Measurements from ENCODE around the gene KATNAL1.

DNA sequence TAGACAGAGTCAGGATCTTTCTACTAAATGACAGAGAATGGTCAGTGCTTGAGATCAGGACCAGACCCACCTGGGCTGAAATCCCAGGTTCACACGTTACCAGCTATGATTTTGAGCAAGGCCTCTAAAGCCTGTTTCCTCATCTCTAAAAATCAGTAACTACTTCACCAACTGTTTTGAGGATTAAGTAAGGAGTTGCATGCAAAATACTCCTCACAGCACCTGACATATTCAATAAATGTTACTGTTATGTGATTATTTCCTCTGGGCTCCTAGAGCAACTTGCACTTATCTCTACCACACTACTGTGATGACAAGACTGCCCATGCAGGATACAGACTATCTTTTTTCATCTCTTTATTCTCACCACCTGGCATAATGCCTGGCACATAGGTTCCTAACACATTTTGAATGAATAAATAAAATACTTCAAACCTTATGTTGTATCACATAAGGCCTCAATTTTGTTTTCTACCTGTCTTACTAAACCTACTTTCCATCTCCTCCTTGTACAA, 1.8 kb downstream of the KATNAL1 start:
- TF ChIP-seq, protein P1, sequence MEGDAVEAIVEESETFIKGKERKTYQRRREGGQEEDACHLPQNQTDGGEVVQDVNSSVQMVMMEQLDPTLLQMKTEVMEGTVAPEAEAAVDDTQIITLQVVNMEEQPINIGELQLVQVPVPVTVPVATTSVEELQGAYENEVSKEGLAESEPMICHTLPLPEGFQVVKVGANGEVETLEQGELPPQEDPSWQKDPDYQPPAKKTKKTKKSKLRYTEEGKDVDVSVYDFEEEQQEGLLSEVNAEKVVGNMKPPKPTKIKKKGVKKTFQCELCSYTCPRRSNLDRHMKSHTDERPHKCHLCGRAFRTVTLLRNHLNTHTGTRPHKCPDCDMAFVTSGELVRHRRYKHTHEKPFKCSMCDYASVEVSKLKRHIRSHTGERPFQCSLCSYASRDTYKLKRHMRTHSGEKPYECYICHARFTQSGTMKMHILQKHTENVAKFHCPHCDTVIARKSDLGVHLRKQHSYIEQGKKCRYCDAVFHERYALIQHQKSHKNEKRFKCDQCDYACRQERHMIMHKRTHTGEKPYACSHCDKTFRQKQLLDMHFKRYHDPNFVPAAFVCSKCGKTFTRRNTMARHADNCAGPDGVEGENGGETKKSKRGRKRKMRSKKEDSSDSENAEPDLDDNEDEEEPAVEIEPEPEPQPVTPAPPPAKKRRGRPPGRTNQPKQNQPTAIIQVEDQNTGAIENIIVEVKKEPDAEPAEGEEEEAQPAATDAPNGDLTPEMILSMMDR (conservative IDR thresholded peaks at IDR 0.05; ENCODE audit: low read depth, low read length): no peak
- TF ChIP-seq MAZ (IDR thresholded peaks at IDR 0.05; ENCODE audit: borderline replicate concordance, low read depth, low read length): no peak
- no peak for TF ChIP-seq RAD21 (IDR thresholded peaks at IDR 0.05; ENCODE audit: low read length)
- TF ChIP-seq, protein P2, sequence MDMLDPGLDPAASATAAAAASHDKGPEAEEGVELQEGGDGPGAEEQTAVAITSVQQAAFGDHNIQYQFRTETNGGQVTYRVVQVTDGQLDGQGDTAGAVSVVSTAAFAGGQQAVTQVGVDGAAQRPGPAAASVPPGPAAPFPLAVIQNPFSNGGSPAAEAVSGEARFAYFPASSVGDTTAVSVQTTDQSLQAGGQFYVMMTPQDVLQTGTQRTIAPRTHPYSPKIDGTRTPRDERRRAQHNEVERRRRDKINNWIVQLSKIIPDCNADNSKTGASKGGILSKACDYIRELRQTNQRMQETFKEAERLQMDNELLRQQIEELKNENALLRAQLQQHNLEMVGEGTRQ (IDR thresholded peaks at IDR 0.05; ENCODE audit: low read depth, low read length): no peak
- TF ChIP-seq CHD1 (IDR thresholded peaks at IDR 0.05; ENCODE audit: low read depth, low read length): no peak
- no peak for TF ChIP-seq POLR2A (IDR thresholded peaks at IDR 0.05; ENCODE audit: low read depth, low read length)
- no peak for TF ChIP-seq MAFK (IDR thresholded peaks at IDR 0.05; ENCODE audit: low read depth, low read length)

Data from IMR-90 (cell line).